Lower leg skin (tissue), 3 donors: ENCODE results near the gene MYO19.

ENCODE experiments used
- POLR2A ChIP-seq, 2 donors: fragments of 450-650 bp; IDR thresholded peaks; one replicate each; pipeline ENCODE4 v1.6.1; 2016 to 2017; ENCODE audit warnings: antibody characterized with exemption in 2 of 2, mild to moderate bottlenecking in 1 of 2, moderate library complexity in 1 of 2
- TF ChIP-seq, protein P1 (sequence below), 3 donors: fragments of 450-650 bp; IDR thresholded peaks; one replicate each; pipeline ENCODE4 v1.5.1; 2016; ENCODE audit warnings: antibody characterized with exemption in 3 of 3, mild to moderate bottlenecking in 3 of 3, moderate library complexity in 2 of 3

DNA sequence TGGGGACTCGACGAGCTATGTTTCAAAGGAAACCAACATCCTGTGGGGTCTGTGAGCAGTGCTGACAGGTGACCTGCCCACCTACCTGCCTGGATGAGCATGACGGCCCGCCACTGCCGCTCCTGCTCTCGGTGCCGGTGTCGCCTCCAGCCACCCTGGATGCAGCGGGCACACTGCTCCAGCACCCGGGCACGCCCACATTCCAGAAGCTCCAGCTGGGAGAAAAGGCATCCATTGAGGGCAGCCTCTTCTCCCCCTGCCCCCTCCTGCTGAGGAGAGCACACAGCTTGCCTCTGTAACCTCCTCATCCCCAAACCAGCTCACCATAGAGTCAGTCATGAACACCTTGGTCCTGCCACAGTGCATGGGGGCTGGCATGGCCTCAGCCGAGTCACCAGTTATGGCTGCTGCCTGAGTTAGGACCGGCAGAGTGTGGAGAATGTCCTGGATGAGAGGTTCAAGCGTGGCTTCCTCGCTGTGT is 33.9 kb downstream of the MYO19 start:
- TF ChIP-seq, protein P1, sequence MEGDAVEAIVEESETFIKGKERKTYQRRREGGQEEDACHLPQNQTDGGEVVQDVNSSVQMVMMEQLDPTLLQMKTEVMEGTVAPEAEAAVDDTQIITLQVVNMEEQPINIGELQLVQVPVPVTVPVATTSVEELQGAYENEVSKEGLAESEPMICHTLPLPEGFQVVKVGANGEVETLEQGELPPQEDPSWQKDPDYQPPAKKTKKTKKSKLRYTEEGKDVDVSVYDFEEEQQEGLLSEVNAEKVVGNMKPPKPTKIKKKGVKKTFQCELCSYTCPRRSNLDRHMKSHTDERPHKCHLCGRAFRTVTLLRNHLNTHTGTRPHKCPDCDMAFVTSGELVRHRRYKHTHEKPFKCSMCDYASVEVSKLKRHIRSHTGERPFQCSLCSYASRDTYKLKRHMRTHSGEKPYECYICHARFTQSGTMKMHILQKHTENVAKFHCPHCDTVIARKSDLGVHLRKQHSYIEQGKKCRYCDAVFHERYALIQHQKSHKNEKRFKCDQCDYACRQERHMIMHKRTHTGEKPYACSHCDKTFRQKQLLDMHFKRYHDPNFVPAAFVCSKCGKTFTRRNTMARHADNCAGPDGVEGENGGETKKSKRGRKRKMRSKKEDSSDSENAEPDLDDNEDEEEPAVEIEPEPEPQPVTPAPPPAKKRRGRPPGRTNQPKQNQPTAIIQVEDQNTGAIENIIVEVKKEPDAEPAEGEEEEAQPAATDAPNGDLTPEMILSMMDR (IDR thresholded peaks at IDR 0.05) = no peak
- no peak for TF ChIP-seq POLR2A (IDR thresholded peaks at IDR 0.05)
